ENCODE measurements around the gene SETD1A. TPM values are rescaled to one million over a fixed set of nuclear protein-coding genes. Genes with fewer than 3 reads are reported as not detected.

The SETD1A gene
- total and polyA plus RNA-seq, 8 donors = 4.4 to 22.2 (median 8.7) TPM

- 74 to 77% (median 75%) methylated on average over 29 of the region's 29 CpGs for WGBS, 5 donors
- no peak for DNase-seq
- no peaks in the 10 kb centered on the region for H3K9me3 ChIP-seq
- no peak overlapping the region for H3K4me3 ChIP-seq
- TF ChIP-seq POLR2A (IDR thresholded peaks at IDR 0.05) (no peak), CTCF (IDR thresholded peaks at IDR 0.05) (no peak), POLR2AphosphoS5 (IDR thresholded peaks at IDR 0.05) (no peak)
- H3K36me3 ChIP-seq = peaks cover 0 to 3% (median 1%) of the 10 kb centered on the region in 4 donors
- intact Hi-C loops (cut with DNase I; ENCODE audit: low total_unique reads) = no loop called here
- peaks cover 0 to 12% (median 5%) of the 10 kb centered on the region in 3 donors for H3K27me3 ChIP-seq
- H3K4me1 ChIP-seq = peaks cover 14 to 19% (median 16%) of the 10 kb centered on the region in 4 donors
- no peak overlapping the region for H3K27ac ChIP-seq
Observed at GRCh38 chr16:30992931-30993816, 35.6 kb downstream of the SETD1A start.

DNA sequence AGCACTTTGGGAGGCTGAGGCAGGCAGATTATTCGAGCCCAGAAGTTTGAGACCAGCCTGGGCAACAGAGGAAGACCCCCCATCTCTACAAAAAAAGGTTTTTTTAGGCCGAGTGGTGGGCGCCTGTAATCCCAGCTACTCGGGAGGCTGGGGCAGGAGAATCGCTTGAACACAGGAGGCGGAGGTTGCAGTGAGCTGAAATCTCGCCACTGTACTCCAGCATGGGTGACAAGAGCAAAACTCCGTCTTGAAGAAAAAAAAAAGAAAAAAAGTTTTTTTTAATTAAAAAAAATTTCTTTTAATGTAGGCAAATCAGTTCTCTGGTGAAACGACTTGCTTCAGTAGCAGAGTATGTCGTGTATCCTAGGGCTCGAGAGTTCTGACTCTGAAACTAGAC is 38.4 kb downstream of the SETD1A start:
- DNase-seq = no peak
- H3K27ac ChIP-seq = peak overlapping the region in 4 of 5 donors; percentile 73 to 82 (median 80)
- peaks cover 0 to 12% (median 5%) of the 10 kb centered on the region in 3 donors for H3K27me3 ChIP-seq
- no peaks in the 10 kb centered on the region for H3K9me3 ChIP-seq
- 78 to 84% (median 80%) methylated on average over 11 of the region's 11 CpGs for WGBS, 5 donors
- intact Hi-C loops (cut with DNase I; ENCODE audit: low total_unique reads) = no loop called here
- TF ChIP-seq POLR2A (IDR thresholded peaks at IDR 0.05) = no peak
- no peak for TF ChIP-seq EP300 (IDR thresholded peaks at IDR 0.05)
- TF ChIP-seq CTCF (IDR thresholded peaks at IDR 0.05) = no peak
- H3K4me1 ChIP-seq = peaks cover 14 to 19% (median 16%) of the 10 kb centered on the region in 4 donors
- H3K36me3 ChIP-seq = no peaks in the 10 kb centered on the region
- no peak overlapping the region for H3K4me3 ChIP-seq

- H3K36me3 ChIP-seq = no peaks in the 10 kb centered on the region
- WGBS, 5 donors = 18 to 28% (median 20%) methylated on average over 10 to 23 of the region's 23 CpGs
- H3K27me3 ChIP-seq = peaks cover 0 to 16% (median 5%) of the 10 kb centered on the region in 3 donors
- H3K4me3 ChIP-seq = peak overlapping the region; percentile 46 to 59 (median 52)
- TF ChIP-seq EP300 (IDR thresholded peaks at IDR 0.05) = no peak
- no peak for TF ChIP-seq POLR2AphosphoS5 (IDR thresholded peaks at IDR 0.05)
- no peak for TF ChIP-seq CTCF (IDR thresholded peaks at IDR 0.05)
- no peak for TF ChIP-seq POLR2A (IDR thresholded peaks at IDR 0.05)
- intact Hi-C loops (cut with DNase I; ENCODE audit: low total_unique reads) = no loop called here
- peaks cover 14 to 19% (median 16%) of the 10 kb centered on the region in 4 donors for H3K4me1 ChIP-seq
- no peaks in the 10 kb centered on the region for H3K9me3 ChIP-seq
- peak in 1 of 2 donors; percentile 65 for DNase-seq
- H3K27ac ChIP-seq = peak overlapping the region; percentile 32 to 82 (median 77)
Observed at GRCh38 chr16:30996324-30996984, 38.9 kb downstream of the SETD1A start.

DNA sequence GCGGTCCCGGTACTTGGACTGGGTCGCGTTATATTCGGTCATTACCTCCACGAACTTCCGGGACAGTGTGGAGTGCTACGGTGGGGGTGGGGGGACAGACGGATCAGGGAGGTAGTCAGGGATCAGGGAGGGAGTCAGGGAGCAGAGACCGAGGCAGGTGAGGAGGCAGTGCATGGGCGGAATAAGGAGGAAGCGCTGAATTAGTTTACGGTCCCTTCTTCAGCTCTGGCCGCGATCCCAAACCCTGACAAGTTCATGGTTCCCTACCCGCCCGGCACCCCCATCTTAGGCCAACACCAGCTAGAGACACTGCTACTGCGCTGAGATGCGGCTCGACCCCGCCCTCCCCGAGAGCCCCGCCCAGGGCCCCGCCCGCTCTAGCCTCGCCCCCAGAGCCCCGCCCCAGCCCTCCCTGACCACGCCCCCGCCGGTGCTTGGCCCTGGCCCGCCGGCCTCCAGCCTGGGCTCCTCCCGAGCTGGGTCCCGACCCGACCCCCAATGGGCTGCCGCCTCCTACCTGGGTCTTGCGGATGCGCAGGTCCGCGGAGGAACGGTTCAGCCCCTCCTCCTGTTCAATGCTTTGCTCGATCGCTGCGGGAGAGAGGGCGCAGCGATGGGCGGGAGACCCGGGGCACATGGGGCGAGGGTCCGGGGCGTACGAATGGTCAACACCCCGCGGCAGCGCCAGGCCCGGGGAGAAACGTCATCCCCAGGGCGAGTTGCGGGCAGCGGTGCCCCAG is 39.6 kb downstream of the SETD1A start:
- peak; percentile 83 to 86 for DNase-seq
- Histone ChIP-seq H3K9me3 (no peaks in the 10 kb centered on the region), H3K4me1 (peaks cover 14 to 19% (median 16%) of the 10 kb centered on the region in 4 donors), H3K4me3 (peak overlapping the region; percentile 46 to 59 (median 52)), H3K27me3 (peaks cover 0 to 23% (median 5%) of the 10 kb centered on the region in 3 donors), H3K27ac (peak overlapping the region; percentile 32 to 82 (median 77)), H3K36me3 (no peaks in the 10 kb centered on the region)
- intact Hi-C loops (cut with DNase I; ENCODE audit: low total_unique reads) = no loop called here
- TF ChIP-seq POLR2A (IDR thresholded peaks at IDR 0.05) (no peak), CTCF (IDR thresholded peaks at IDR 0.05) (no peak), POLR2AphosphoS5 (IDR thresholded peaks at IDR 0.05) (peak in 2 of 3 donors; percentile 48 to 68)
- 0 to 3% (median 2%) methylated on average over 17 to 60 of the region's 60 CpGs for WGBS, 5 donors
